Kidney (tissue), 22 donors: ENCODE results near the gene PIBF1. TPM values are rescaled to one million over a fixed set of nuclear protein-coding genes. Genes with fewer than 3 reads are reported as not detected.
A peak's percentile ranks its signal among the peaks of the same experiment; 100 is the strongest.

Experiments used
- DNase-seq, 5 donors: peaks; one replicate each; pipeline ENCODE4 v3.0.0-alpha.2; 2013 to 2020
- FAIRE-seq: peaks from 2 replicates; lab custom pipeline; 2012; peaks lifted over from hg19 to GRCh38; lab: Jason Lieb, UNC
- H3K27ac ChIP-seq, 2 donors: one replicate each; pipeline ENCODE4 v1.7.0; 2013; ENCODE audit warnings: low read depth in 2 of 2, low read length in 2 of 2, inconsistent platforms in 1 of 2
- H3K27me3 ChIP-seq: one replicate; pipeline ENCODE4 v1.7.1; 2013; ENCODE audit warnings: low read length, inconsistent platforms; ENCODE audit not compliant: control insufficient read depth, insufficient read depth
- H3K36me3 ChIP-seq, 3 donors: one replicate each; pipeline versions ENCODE4 v1.7.0 to v1.7.1; 2013; ENCODE audit warnings: low read length in 3 of 3, control low read depth in 1 of 3, inconsistent platforms in 1 of 3; ENCODE audit not compliant: insufficient read depth in 3 of 3, control insufficient read depth in 2 of 3
- H3K4me1 ChIP-seq, 3 donors: one replicate each; pipeline versions ENCODE4 v1.7.0 to v1.7.1; 2013; ENCODE audit warnings: low read length in 3 of 3, inconsistent platforms in 1 of 3, low read depth in 1 of 3; ENCODE audit not compliant: control insufficient read depth in 2 of 3, insufficient read depth in 2 of 3
- H3K4me3 ChIP-seq, 3 donors: one replicate each; pipeline versions ENCODE4 v1.7.0 to v1.8.1; 2013; ENCODE audit warnings: low read length in 3 of 3, control low read depth in 1 of 3, inconsistent platforms in 1 of 3
- H3K9ac ChIP-seq, 3 donors: one replicate each; pipeline versions ENCODE4 v1.7.0 to v1.7.1; 2013; ENCODE audit warnings: low read length in 3 of 3, control low read depth in 1 of 3, inconsistent platforms in 1 of 3
- H3K9me3 ChIP-seq, 3 donors: one replicate each; pipeline versions ENCODE4 v1.7.0 to v1.7.1; 2013; ENCODE audit warnings: low read length in 3 of 3, control low read depth in 1 of 3, inconsistent platforms in 1 of 3; ENCODE audit not compliant: control insufficient read depth in 2 of 3, insufficient read depth in 1 of 3
- intact Hi-C: fragments of 100-400 bp; cut with DNase I; formaldehyde crosslinking; loops from one replicate; pipeline ENCODE4 v1.11.1; 2022
- long read RNA-seq, 10 donors: library from polyadenylated mRNA in 1 of 10; unstranded in 1 of 10; transcript quantifications; one replicate each; pipeline ENCODE4 v2.0.0 and lab custom pipeline, GENCODE V29; 2021 to 2026
- polyA plus RNA-seq: library from polyadenylated mRNA; stranded (reverse); fragments of 350-450 nt; fragmentation: Illumina TruSeq; extraction: RNeasy Lipid Tissue Mini Kit (QIAGEN cat#74804); gene quantifications from one replicate; pipeline ENCODE4 v1.2.3, GENCODE V29; 2014; ENCODE audit warnings: low read depth, low replicate concordance; ENCODE audit not compliant: insufficient read depth
- total RNA-seq: library from RNA; stranded (reverse); fragmentation: NEBNext Ultra II Directional; extraction: Animal tissue kit (Norgen Biotek cat#: 25700); gene quantifications from one replicate; pipeline ENCODE4 v1.2.1, GENCODE V29; 2021
- TF ChIP-seq, protein P1 (sequence below): IDR thresholded peaks from 3 replicates; pipeline ENCODE4 v1.5.1; 2012; ENCODE audit warnings: mild to moderate bottlenecking, moderate library complexity, borderline replicate concordance; ENCODE audit not compliant: insufficient read depth; ENCODE audit errors: extremely low read depth
- donor health status: control.
- donor health status: control.
- donor health status: control.
- donor health status: control.
- donor health status: control.
- donor health status: DM: yes; HTN: yes; CAD: no.
- donor health status: Normal renal cell carcinoma (clear cell type).

The PIBF1 gene, protein sequence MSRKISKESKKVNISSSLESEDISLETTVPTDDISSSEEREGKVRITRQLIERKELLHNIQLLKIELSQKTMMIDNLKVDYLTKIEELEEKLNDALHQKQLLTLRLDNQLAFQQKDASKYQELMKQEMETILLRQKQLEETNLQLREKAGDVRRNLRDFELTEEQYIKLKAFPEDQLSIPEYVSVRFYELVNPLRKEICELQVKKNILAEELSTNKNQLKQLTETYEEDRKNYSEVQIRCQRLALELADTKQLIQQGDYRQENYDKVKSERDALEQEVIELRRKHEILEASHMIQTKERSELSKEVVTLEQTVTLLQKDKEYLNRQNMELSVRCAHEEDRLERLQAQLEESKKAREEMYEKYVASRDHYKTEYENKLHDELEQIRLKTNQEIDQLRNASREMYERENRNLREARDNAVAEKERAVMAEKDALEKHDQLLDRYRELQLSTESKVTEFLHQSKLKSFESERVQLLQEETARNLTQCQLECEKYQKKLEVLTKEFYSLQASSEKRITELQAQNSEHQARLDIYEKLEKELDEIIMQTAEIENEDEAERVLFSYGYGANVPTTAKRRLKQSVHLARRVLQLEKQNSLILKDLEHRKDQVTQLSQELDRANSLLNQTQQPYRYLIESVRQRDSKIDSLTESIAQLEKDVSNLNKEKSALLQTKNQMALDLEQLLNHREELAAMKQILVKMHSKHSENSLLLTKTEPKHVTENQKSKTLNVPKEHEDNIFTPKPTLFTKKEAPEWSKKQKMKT
- total RNA-seq = 30.5 TPM
- polyA plus RNA-seq = 17.6 TPM
- long read RNA-seq, donor 1, partial matches to known transcripts = 6 of 8 reads
- long read RNA-seq, donor 1, other reads (novel, unspliced or antisense) = 0 of 8 reads
- long read RNA-seq, donor 2 = 0 reads
- long read RNA-seq, donor 3, partial matches to known transcripts = 0 of 1 reads
- long read RNA-seq, donor 3, other reads (novel, unspliced or antisense) = 0 of 1 reads
- long read RNA-seq, donor 4, partial matches to known transcripts = 0 of 2 reads
- long read RNA-seq, donor 4, other reads (novel, unspliced or antisense) = 0 of 2 reads
- long read RNA-seq, donor 5 = 0 reads
- long read RNA-seq, donor 6, partial matches to known transcripts = 7 of 9 reads
- long read RNA-seq, donor 6, other reads (novel, unspliced or antisense) = 0 of 9 reads
- long read RNA-seq, donor 7, transcript PIBF1-201 (18 exons, 3,154 nt) = major isoform, 9 of 23 reads
- long read RNA-seq, donor 7, partial matches to known transcripts = 2 of 23 reads
- long read RNA-seq, donor 7, other reads (novel, unspliced or antisense) = 12 of 23 reads
- long read RNA-seq, donor 8, partial matches to known transcripts = 7 of 10 reads
- long read RNA-seq, donor 8, other reads (novel, unspliced or antisense) = 0 of 10 reads
- long read RNA-seq, donor 9 = 0 reads
- long read RNA-seq, donor 10, partial matches to known transcripts = 0 of 1 reads
- long read RNA-seq, donor 10, other reads (novel, unspliced or antisense) = 0 of 1 reads

DNA sequence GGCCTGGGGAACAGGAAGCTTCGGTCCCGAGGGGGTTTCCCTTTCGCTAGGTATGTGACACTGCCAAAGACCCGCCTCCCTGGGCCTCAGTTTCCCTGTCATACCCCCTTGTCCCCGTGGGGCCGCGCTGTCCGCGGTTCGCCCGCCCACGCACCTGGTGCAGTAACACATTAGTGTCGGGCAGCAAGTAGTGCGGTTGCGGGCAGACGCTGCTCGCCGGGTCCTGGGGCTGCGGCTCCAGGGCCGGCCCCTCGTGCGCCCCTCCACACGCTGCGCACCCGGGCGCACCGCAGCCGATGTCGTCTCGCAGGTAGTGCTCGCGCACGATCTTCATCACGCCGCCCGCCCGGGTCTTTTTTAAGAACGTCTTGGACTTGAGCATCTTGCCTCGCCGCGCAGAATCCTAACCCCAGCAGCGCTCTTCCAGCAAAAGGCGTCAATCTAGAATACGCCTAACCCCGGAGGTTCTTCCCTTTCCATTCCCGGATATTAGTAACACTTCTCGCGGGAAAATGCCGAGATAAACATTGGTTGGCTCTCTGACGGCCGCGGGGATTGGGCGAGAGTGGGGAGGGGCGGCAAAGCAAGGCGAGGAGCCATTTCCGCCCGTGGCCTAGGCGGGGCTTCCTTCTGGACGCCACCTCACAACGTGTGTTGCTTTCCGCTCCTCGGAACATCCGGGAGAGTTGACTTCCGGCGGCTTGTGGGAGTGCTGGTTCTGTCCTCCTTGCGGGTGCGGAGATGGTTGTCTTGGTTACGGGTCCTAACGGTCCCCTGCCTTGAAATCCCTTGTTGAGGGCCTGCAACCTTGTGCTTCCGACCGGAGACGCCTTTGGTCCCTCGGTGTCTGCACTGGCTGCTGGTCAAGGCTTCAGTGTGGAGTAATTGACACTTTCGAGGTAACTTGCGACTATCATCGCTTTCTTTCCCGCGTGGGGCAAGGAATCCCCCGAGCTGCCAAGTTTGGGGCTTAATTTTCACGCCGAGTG is at the start of gene PIBF1, which contains the start of gene DIS3:
Gene PIBF1 (plus strand): TSS at position 683 of the 989 bp plus-strand sequence. CDS start 1,337 bp downstream, outside the sequence.
Gene DIS3 (minus strand): TSS at position 450 of the 989 bp plus-strand sequence. CDS start 68 bp downstream, at position 382.
- peak; percentile 98 for FAIRE-seq
- intact Hi-C loops = no loop called here

DNA sequence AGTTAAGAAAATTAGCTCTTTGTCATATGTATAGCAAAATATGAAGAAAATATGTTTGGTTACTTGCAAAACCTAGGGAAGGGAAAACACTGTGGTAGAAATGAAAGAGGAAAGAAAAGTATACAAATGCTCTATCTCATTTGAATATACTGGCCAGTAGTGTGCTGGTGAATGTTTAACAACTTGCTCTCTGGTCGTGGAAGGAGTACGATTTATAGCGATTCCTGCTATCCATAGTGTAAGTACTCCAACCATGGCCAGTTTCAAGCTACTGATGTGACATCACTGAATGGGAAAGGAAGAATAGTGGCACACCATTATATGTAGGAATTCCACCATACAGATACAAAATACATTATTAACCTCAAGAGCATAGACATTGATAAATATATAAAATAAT is 44.9 kb upstream of the PIBF1 start:
- Histone ChIP-seq H3K9me3 (no peaks in the 10 kb centered on the region), H3K4me3 (no peak overlapping the region), H3K4me1 (no peaks in the 10 kb centered on the region), H3K36me3 (peaks cover 0 to 5% (median 0%) of the 10 kb centered on the region in 3 donors), H3K27me3 (no peaks in the 10 kb centered on the region), H3K27ac (no peak overlapping the region), H3K9ac (no peak overlapping the region)
- FAIRE-seq = no peak
- DNase-seq = peak in 2 of 5 donors; percentile 14 to 24
- TF ChIP-seq, protein P1, sequence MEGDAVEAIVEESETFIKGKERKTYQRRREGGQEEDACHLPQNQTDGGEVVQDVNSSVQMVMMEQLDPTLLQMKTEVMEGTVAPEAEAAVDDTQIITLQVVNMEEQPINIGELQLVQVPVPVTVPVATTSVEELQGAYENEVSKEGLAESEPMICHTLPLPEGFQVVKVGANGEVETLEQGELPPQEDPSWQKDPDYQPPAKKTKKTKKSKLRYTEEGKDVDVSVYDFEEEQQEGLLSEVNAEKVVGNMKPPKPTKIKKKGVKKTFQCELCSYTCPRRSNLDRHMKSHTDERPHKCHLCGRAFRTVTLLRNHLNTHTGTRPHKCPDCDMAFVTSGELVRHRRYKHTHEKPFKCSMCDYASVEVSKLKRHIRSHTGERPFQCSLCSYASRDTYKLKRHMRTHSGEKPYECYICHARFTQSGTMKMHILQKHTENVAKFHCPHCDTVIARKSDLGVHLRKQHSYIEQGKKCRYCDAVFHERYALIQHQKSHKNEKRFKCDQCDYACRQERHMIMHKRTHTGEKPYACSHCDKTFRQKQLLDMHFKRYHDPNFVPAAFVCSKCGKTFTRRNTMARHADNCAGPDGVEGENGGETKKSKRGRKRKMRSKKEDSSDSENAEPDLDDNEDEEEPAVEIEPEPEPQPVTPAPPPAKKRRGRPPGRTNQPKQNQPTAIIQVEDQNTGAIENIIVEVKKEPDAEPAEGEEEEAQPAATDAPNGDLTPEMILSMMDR = no peak
- intact Hi-C loops = no loop called here

More for the DNA sequence above, at the start of gene PIBF1, which contains the start of gene DIS3:
- DNase-seq = peak; percentile 97 to 99 (median 99)
- Histone ChIP-seq H3K9ac (peak within 1 kb of the TSS; percentile 88 to 97 (median 88)), H3K36me3 (peaks cover 2 to 16% (median 12%) of the 10 kb centered on the region in 3 donors), H3K4me1 (peaks cover 0 to 10% (median 4%) of the 10 kb centered on the region in 3 donors), H3K9me3 (no peaks in the 10 kb centered on the region), H3K27ac (peak within 1 kb of the TSS; percentile 79), H3K4me3 (peak within 1 kb of the TSS; percentile 99 to 100 (median 100)), H3K27me3 (no peaks in the 10 kb centered on the region)
- TF ChIP-seq, protein P1 = no peak
